ENCODE measurements around the gene CMTM8.
"Not testable (repeated sequence)": the region's sequence is repeated elsewhere in the genome, so short reads cannot be mapped to it uniquely, and the experiment has no call there.

CMTM8 gene

DNA sequence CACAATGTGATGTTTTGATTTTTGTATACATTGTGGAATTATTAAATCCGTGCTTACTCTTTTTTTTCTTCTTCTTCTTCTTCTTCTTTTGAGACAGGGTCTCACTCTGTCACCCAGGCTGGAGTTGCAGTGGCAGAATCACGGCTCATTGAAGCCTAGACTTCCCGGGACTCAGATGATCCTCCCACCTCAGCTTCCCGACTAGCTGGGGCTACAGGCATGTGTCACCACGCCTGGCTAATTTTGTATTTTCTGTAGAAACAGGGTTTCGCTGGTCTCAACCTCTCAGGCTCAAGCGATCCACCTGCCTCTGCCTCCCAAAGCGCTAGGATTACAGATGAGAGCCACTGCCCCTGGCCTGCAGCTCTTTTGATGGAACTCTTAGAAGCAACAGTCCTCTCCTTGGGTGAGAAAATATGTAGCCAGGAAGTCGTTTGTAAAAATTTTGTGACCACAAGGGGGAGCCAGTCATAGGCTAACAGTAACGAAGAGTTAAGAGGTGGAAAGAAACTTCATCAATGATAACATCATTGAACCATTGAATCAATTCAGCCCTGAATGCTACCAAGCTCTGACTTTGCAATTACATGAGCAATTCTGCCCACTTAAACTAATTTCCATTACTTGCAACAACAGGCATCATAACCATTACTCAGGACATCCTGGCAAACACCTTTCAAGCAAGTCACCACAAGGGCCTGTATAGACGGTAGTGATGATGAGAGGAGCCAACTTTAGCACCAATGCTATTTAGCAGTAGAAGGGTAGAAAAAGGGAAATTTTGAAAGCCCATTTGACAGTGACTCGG is 136.5 kb downstream of the CMTM8 start:
- in situ Hi-C loops (cut with MboI; ENCODE audit: low sequenced_read_pairs): no loop called here

DNA sequence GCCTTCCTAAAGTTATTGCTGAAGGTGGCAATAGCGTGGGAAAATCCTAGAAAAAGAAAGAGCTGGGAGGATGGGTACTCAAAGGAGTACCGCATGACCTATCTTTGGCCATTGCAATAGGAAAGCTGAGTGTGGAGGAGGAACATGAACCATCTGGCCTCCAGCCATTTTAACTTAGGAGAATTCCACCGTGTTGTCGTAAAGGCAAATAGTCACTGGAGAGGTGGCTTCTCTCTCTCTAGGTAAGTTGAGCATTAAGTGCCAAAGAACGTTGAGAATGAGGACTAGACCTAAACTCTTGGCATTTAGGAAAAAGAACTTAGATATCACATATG is 137.1 kb downstream of the CMTM8 start:
- in situ Hi-C loops (cut with MboI; ENCODE audit: low sequenced_read_pairs): no loop called here

- in situ Hi-C loops (cut with MboI; ENCODE audit: low sequenced_read_pairs): no loop called here
Measured at GRCh38 chr3:32376115-32376514, 137.6 kb downstream of the CMTM8 start.

GRCh38 chr3:32379831-32380500 is 141.5 kb downstream of the CMTM8 start:
- in situ Hi-C loops (cut with MboI; ENCODE audit: low sequenced_read_pairs): no loop called here

GRCh38 chr3:32381922-32382321 is 143.4 kb downstream of the CMTM8 start:
- in situ Hi-C loops (cut with MboI; ENCODE audit: low sequenced_read_pairs): no loop called here

- in situ Hi-C loops (cut with MboI; ENCODE audit: low sequenced_read_pairs): no loop called here
Measured at GRCh38 chr3:32383136-32383711, 144.7 kb downstream of the CMTM8 start.

DNA sequence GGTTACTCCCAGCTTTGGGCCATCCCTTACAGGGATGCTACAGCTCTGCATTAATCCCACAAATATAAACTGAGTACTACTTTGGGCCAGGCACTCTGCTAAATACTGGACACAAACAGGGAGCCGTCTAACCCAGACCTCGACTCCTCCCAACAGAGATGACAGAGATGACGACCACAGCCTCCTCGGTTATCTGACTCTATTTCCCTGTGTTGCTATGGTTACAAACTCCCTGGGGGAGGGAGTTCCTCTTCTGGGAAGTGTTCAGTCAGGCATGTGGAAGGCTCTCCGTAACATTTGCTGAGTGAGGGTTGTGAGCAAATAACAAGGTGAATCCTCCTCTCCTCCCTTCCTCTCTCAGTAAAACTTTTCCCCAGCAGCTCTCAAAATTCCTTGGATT is 146.5 kb downstream of the CMTM8 start:
- in situ Hi-C loops (cut with MboI; ENCODE audit: low sequenced_read_pairs): no loop called here

GRCh38 chr3:32387512-32387911 is 149.0 kb downstream of the CMTM8 start:
- in situ Hi-C loops (cut with MboI; ENCODE audit: low sequenced_read_pairs): no loop called here

DNA sequence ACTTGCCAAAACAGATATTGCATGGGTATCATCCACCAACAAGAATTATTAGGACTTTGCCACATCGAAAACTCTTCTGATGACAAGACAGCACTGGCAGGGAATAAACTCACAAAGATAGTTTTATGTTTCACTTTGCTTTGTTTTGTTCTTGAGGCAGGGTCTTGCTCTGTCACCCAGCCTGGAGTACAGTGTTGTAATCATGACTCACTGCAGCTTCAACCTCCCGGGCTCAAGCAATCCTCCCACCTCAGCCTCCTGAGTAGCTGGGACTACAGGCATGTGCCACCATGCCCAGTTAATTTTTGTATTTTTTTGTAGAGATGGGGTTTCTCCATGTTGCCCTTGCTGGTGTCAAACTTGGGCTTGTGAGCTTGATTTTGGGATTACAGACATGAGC is 151.1 kb downstream of the CMTM8 start:
- in situ Hi-C loops (cut with MboI; ENCODE audit: low sequenced_read_pairs): not testable (repeated sequence)

GRCh38 chr3:32391643-32392535 is 153.4 kb downstream of the CMTM8 start, which contains the start of gene CMTM7:
TSS of gene CMTM7 (plus strand) at chr3:32391853. CDS start at chr3:32391907, 54 bp downstream.
- in situ Hi-C loops (cut with MboI; ENCODE audit: low sequenced_read_pairs): no loop called here

DNA sequence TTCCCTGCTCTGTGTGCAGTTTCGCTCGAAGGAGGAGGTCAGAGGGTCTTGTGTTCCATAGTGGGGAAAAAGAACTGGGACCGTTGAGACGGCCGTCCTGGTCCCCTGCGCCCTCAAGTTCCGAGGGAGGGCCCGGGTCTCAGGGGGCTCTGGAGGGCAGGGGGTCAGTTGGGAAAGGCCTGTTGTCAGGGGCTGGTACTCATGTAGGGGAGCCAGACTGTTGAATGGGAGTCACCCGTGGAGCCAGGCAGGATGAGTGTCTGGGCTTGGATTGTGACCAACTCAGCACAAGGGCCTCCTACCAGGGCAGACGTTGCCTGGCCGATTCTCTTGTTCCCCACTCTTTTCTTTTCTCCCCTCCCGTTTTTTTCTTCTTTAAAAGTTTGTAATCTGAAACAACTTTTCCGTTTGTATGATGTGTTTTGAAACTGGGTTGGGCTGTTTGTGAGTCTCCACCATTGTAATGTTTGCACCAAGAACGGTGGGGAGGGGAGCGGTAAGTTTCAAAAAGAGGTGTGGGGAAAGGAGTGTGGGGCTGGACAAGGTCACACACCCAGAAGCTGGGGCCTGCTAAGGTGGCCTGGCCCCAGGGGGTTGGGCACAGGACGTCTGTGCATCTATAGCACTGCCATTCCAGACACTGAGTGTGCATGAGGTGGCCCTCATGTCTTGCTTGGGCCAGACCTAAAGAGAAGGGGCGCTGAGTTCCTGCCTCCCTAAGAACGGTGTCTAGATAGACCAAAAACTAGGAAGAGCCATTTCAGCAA is 154.2 kb downstream of the CMTM8 start:
- in situ Hi-C loops (cut with MboI; ENCODE audit: low sequenced_read_pairs): no loop called here

GRCh38 chr3:32395496-32395895 is 157.0 kb downstream of the CMTM8 start:
- in situ Hi-C loops (cut with MboI; ENCODE audit: low sequenced_read_pairs): no loop called here

DNA sequence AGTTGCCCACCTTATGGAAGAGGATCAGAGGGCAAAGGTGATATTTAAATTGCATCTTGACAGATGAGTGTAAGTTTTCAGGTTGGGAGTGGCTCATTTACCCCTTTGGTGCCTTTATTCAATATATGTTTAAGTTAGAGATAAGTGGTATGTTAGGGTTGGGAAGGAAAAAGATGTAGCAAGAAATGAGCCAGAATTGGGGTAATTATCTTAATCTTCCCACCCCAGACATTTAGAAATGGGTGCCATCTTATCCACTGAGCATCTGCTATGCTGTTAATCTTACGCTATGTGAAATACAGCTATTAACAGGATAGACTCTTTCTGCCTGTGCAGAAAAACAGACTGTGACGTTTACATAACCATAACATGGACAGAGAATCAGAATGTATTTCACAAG is 159.5 kb downstream of the CMTM8 start:
- in situ Hi-C loops (cut with MboI; ENCODE audit: low sequenced_read_pairs): no loop called here

DNA sequence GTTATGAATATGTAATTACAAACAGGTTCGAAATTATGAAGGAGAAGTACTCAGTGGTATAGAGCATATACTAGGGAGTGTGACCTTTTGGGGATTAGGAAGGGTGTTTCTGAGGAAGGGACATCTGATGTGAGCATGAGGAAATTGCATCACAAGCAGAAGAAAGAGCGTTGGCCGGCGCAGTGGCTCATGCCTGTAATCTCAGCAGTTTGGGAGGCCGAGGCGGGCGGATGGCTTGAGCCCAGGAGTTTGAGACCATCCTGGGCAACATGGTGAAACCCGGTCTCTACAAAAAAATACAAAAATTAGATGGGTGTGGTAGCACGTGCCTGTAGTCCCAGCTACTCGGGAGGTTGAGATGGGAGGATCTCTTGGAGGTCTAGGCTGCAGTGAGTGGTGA is 160.1 kb downstream of the CMTM8 start:
- in situ Hi-C loops (cut with MboI; ENCODE audit: low sequenced_read_pairs): no loop called here

DNA sequence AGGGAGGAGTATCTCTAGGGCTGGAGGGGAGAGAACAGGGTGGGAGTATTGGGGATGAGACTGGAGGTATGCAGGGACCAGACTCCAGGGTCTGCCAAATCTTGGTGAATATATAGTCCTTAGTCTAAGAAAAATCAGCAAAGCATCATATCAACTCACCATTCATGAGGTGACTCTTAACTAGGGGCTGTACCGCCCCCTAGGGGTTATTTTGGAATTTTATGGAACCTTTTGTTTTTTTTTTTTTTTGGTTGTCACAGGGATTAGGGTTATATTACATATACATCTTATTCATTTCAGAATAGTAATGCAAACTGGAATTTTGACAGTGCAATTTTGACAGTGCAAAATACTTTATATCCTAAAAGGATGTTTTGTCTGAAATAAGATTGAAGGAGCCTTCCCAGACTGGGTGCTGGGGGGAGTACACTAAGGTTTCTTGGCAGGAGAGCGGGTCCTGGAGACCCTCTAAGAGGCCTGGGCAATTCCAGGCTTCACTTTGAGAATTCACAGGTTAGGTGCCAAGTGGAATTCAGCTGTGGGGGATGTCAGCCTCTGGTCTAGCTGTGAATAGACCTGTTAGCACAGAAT is 160.6 kb downstream of the CMTM8 start:
- in situ Hi-C loops (cut with MboI; ENCODE audit: low sequenced_read_pairs): no loop called here

GRCh38 chr3:32401126-32401525 is 162.6 kb downstream of the CMTM8 start:
- in situ Hi-C loops (cut with MboI; ENCODE audit: low sequenced_read_pairs): no loop called here

- in situ Hi-C loops (cut with MboI; ENCODE audit: low sequenced_read_pairs): no loop called here
Measured at GRCh38 chr3:32401556-32402081, 163.1 kb downstream of the CMTM8 start.

- in situ Hi-C loops (cut with MboI; ENCODE audit: low sequenced_read_pairs): no loop called here
Measured at GRCh38 chr3:32403663-32404062, 165.2 kb downstream of the CMTM8 start.

DNA sequence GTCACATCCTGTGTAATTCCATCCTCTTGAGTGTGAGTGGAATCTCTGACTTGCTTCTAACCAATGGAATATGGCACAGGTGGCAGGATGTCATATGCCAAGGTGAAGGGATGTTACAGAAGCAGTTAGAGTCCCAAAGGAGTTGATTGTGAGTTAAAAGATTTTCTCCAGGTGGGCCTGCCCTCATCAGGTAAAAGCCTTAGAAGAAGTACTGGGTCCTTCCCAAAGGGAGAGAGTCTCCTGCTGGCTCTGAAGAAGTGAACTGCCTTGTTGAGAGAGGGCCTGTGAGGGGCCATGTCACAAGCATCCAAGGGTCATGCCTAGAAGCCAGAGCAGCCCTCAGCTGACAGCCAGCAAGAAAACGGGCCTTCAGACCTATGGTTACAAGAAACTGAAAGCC is 166.2 kb downstream of the CMTM8 start:
- in situ Hi-C loops (cut with MboI; ENCODE audit: low sequenced_read_pairs): no loop called here

DNA sequence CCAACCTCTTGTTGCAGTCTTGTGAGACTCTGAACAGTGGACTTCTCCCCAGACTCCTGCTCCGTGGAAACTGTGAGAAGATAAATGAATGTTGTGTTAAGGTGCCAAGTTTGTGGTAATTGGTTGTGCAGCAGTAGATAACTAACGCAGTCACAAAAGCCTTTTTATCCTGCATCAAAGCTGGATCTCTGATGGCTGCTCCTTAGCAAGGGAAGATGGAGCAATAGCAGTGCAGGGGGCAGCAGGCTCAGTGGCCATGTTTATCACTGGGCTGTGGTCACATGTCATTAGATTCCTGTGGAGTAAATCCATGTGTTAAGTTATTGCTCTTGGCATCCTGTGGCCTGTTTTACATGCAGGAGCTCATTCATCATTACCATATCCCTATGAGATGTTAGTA is 166.7 kb downstream of the CMTM8 start:
- in situ Hi-C loops (cut with MboI; ENCODE audit: low sequenced_read_pairs): no loop called here
